HepG2 (cell line): ENCODE measurements around the gene SEMA3C. TPM values are rescaled to one million over a fixed set of nuclear protein-coding genes. Genes with fewer than 3 reads are reported as not detected.

Experiments
- ATAC-seq: fragments of 200-7000 bp; cut with Tn5 transposase; 3 replicates; pipeline ENCODE4 v1.9.1; 2020; ENCODE audit warnings: mild to moderate bottlenecking, moderate library complexity
- BruUV-seq: library from RNA; stranded (reverse); fragments of 400-500 nt; replicated peaks from 2 replicates; lab custom pipeline; 2021; lab: Mats Ljungman, UMichigan
- CTCF ChIA-PET: fragments of 300-600 bp; formaldehyde crosslinking; extraction: SDS; loops from one replicate; lab custom pipeline; 2021; ENCODE audit warnings: low total read pairs, inconsistent platforms, low intra/inter-chr PET ratio; lab: Yijun Ruan, JAX
- POLR2A ChIA-PET: fragments of 350-600 bp; sonication (Branson Sonifier 250); formaldehyde crosslinking; loops from one replicate; lab custom pipeline; 2020; ENCODE audit warnings: antibody characterized with exemption, inconsistent platforms; lab: Yijun Ruan, JAX
- DNase-seq: peaks from one replicate; pipeline ENCODE4 v3.0.0-alpha.2; 2015; ENCODE audit warnings: low spot score
- FAIRE-seq: peaks from 3 replicates; lab custom pipeline; 2011; peaks lifted over from hg19 to GRCh38; lab: Jason Lieb, UNC
- H2AFZ ChIP-seq: one replicate; pipeline ENCODE4 v1.6.1; 2011; ENCODE audit warnings: low read length, inconsistent platforms
- H3K27ac ChIP-seq: fragments of 300-600 bp; 3 replicates; pipeline ENCODE4 v1.8.0; 2011; ENCODE audit warnings: mixed run types, mild to moderate bottlenecking, mixed read lengths, low read length, inconsistent platforms; ENCODE audit not compliant: insufficient read depth; ENCODE audit errors: extremely low read length
- H3K27me3 ChIP-seq, 2 experiments: fragments of 200-600 bp in 1 of 2; 2 replicates in 1 of 2; 3 replicates in 1 of 2; pipeline versions ENCODE4 v1.6.0 to v1.8.0; 2011; ENCODE audit warnings: low read length in 2 of 2, mild to moderate bottlenecking in 2 of 2, moderate library complexity in 2 of 2, inconsistent platforms in 1 of 2; ENCODE audit not compliant: insufficient read depth in 2 of 2, control insufficient read depth in 1 of 2
- H3K36me3 ChIP-seq, 2 experiments: fragments of 200-600 bp in 1 of 2; replicated peaks in 1 of 2; 2 replicates in 1 of 2; 3 replicates in 1 of 2; pipeline versions ENCODE4 v1.5.1 to v1.8.0; 2011; ENCODE audit warnings: low read length in 2 of 2, inconsistent platforms in 1 of 2; ENCODE audit not compliant: insufficient read depth in 2 of 2, control insufficient read depth in 1 of 2
- H3K4me1 ChIP-seq: 2 replicates; pipeline ENCODE4 v1.5.1; 2012; ENCODE audit warnings: low read length, inconsistent platforms; ENCODE audit not compliant: insufficient read depth
- H3K4me2 ChIP-seq: 2 replicates; pipeline ENCODE4 v1.6.0; 2011; ENCODE audit warnings: low read depth, low read length, inconsistent platforms
- H3K4me3 ChIP-seq, 3 experiments: fragments of 200-600 bp in 1 of 3; sonication (generic), shearing (Covaris generic) in 1 of 3; replicated peaks in 1 of 3; 2 replicates each; pipeline ENCODE4 v1.5.1; 2011 to 2016; ENCODE audit warnings: low read length in 3 of 3, inconsistent platforms in 2 of 3, low read depth in 2 of 3, mild to moderate bottlenecking in 2 of 3, control low read depth in 1 of 3, mixed read lengths in 1 of 3; ENCODE audit not compliant: insufficient read depth in 1 of 3
- H3K79me2 ChIP-seq: one replicate; pipeline ENCODE4 v1.6.1; 2011; ENCODE audit warnings: low read length, inconsistent platforms; ENCODE audit not compliant: insufficient read depth
- H3K9ac ChIP-seq: 2 replicates; pipeline ENCODE4 v1.6.0; 2011; ENCODE audit warnings: mild to moderate bottlenecking, low read depth, low read length, inconsistent platforms; ENCODE audit not compliant: insufficient read depth
- H3K9me3 ChIP-seq: 2 replicates; pipeline ENCODE4 v1.5.1; 2012; ENCODE audit warnings: mild to moderate bottlenecking, low read length
- H4K20me1 ChIP-seq: 2 replicates; pipeline ENCODE4 v1.6.0; 2011; ENCODE audit warnings: inconsistent platforms, mild to moderate bottlenecking, low read length, moderate library complexity; ENCODE audit not compliant: insufficient read depth
- EED ChIP-seq: sonication (generic); formaldehyde crosslinking; IDR thresholded peaks from 2 replicates; pipeline ENCODE4 v1.5.0; 2020; ENCODE audit warnings: mild to moderate bottlenecking, missing genetic modification reagents
- RAD51 ChIP-seq: fragments of 450-650 bp; IDR thresholded peaks from 2 replicates; pipeline ENCODE4 v1.6.1; 2016; ENCODE audit warnings: borderline replicate concordance
- ZNF646 ChIP-seq: sonication (generic); formaldehyde crosslinking; IDR thresholded peaks from 2 replicates; pipeline ENCODE4 v1.9.0; 2021; ENCODE audit warnings: mild to moderate bottlenecking, missing genetic modification reagents
- WGBS: methylation state at CpG from one replicate; pipeline ENCODE4 v1.1.6; 2017; ENCODE audit warnings: low lambda C conversion rate; 5-methylcytosine and 5-hydroxymethylcytosine counted together
- in situ Hi-C: cut with HindIII; loops from 2 replicates; pipeline ENCODE4 v1.10.0; 2017; ENCODE audit warnings: low pct_unique_long_range_greater_than_20kb; ENCODE audit not compliant: extremely low pct_ligation_motif_present
- intact Hi-C: fragments of 100-400 bp; cut with micrococcal nuclease; formaldehyde crosslinking; loops from one replicate; pipeline ENCODE4 v1.10.0; 2022; ENCODE audit not compliant: unreplicated experiment
- polyA plus RNA-seq, 8 experiments: library from polyadenylated mRNA; depleted of rRNA in 3 of 8; stranded (reverse) in 7 of 8; unstranded in 1 of 8; fragments of >200 nt; fragmentation: Illumina TruSeq in 4 of 8; extraction: Trizol in 4 of 8; gene quantifications; 2 replicates each; pipeline versions ENCODE4 v1.2.1 to v1.2.3, GENCODE V29; 2011 to 2016; ENCODE audit warnings: low read depth in 4 of 8, missing spikeins in 1 of 8, mixed read lengths in 1 of 8; ENCODE audit not compliant: insufficient read depth in 1 of 8
- total RNA-seq, 5 experiments: library from RNA; depleted of rRNA; stranded (reverse); fragments of >200 nt; fragmentation: Illumina TruSeq; extraction: Trizol; gene quantifications; 2 replicates each; pipeline ENCODE4 v1.2.3, GENCODE V29; 2016; ENCODE audit warnings: low read depth in 1 of 5

SEMA3C gene
- total and polyA plus RNA-seq, 2 of the 13 experiments (the other 11 are each of a cell fraction or from before 2014, with no cell fraction given) = 0.05 to 0.13 TPM

- Histone ChIP-seq H3K4me3 (no peak overlapping the region), H3K9ac (no peak overlapping the region)
- POLR2A ChIA-PET = no interaction called here
Measured at GRCh38 chr7:80942261-80943041, 23.6 kb upstream of the SEMA3C start.

More at GRCh38 chr7:80942261-80943041, 23.6 kb upstream of the SEMA3C start:
- Histone ChIP-seq H3K27me3 (no peaks in the 10 kb centered on the region), H3K4me2 (no peak overlapping the region), H3K9me3 (no peaks in the 10 kb centered on the region), H4K20me1 (no peaks in the 10 kb centered on the region), H3K27ac (no peak overlapping the region), H2AFZ (no peak overlapping the region), H3K4me1 (peaks cover 17% of the 10 kb centered on the region; the same call in 1 of the 2 replicates), H3K36me3 (no peaks in the 10 kb centered on the region), H3K79me2 (no peaks in the 10 kb centered on the region)
- no TSS peak for BruUV-seq
- peak; percentile 61 for DNase-seq
- no peak for TF ChIP-seq EED (CRISPR knock-in tag)
- no peak for TF ChIP-seq ZNF646 (CRISPR knock-in tag)
- TF ChIP-seq RAD51 = no peak
- WGBS = 3% methylated on average over 2 of the region's 2 CpGs
- in situ Hi-C loops (no loop called here), intact Hi-C loops (no loop called here)
- FAIRE-seq = no peak
- CTCF ChIA-PET = no interaction called here
- ATAC-seq = peak; percentile 33; the same call in 1 of the 3 replicates
